ENCODE data around the gene TBC1D22A.

The TBC1D22A gene

DNA sequence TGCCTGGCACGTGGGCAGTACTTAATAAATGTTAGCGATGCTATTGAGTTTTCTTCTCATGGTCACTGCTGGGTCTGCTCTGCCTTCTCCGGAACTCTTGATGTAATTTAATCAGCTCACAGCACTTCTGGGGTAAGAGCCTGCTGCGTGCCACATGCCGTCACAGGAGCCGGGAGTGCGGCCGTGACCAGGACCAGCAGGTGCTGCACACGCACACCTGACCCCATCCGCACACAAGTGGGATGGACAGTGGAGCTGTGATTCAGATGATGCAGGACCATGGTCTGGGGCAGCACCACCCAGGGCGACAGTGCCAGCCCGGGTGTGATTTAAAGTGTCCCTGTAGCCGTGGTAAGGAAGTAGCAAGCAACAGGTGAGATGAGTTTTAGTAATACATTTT, 61.2 kb downstream of the TBC1D22A start:
- H3K4me3 Mint-ChIP-seq = no peak overlapping the region
- no peaks in the 10 kb centered on the region for H3K27me3 Mint-ChIP-seq (ENCODE audit: low read depth)
- no peaks in the 10 kb centered on the region for H3K9me3 Mint-ChIP-seq
- no peaks in the 10 kb centered on the region for H3K4me1 Mint-ChIP-seq (ENCODE audit: low read depth)
- H3K36me3 Mint-ChIP-seq (ENCODE audit: low read depth) = peaks cover 7% of the 10 kb centered on the region
- DNase-seq (ENCODE audit: low spot score) = no peak
- H3K27ac Mint-ChIP-seq = no peak overlapping the region

- Mint-ChIP-seq H3K27ac (no peak overlapping the region), H3K27me3 (ENCODE audit: low read depth) (no peaks in the 10 kb centered on the region), H3K4me1 (ENCODE audit: low read depth) (peaks cover 3% of the 10 kb centered on the region), H3K4me3 (no peak overlapping the region), H3K36me3 (ENCODE audit: low read depth) (peaks cover 12% of the 10 kb centered on the region), H3K9me3 (no peaks in the 10 kb centered on the region)
- DNase-seq (ENCODE audit: low spot score) = no peak
Measured at GRCh38 chr22:46824344-46824909, 62.0 kb downstream of the TBC1D22A start.

DNA sequence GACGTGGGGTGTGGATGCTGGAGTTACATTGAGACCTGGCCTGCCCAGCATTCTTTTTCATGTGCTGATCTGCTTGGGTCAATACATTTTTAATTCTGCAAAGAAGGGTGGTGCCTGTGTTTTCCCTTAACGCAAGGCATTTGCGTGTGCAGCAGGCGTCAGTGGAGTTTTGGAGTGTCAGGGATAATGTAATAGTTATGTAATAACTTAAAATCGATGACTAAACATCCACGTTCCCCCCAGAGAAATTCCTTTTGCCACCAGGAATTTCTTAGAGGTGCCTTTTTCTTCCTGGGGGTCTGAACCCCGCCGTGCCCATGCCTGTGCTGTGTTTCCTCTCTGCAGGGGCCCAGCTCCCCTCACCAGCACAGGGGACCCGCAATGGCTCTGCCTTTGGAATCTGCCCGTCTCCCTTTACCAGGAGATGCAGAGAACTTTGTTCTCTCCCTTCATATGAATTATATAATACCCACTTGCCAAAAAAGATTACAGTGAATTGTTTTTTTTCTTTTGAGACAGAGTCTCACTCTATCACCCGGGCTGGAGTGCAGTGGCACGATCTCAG, 62.6 kb downstream of the TBC1D22A start:
- peaks cover 3% of the 10 kb centered on the region for H3K4me1 Mint-ChIP-seq (ENCODE audit: low read depth)

GRCh38 chr22:46826438-46827135, 64.1 kb downstream of the TBC1D22A start:
- Mint-ChIP-seq H3K36me3 (ENCODE audit: low read depth) (peaks cover 19% of the 10 kb centered on the region), H3K4me3 (no peak overlapping the region), H3K27ac (no peak overlapping the region), H3K4me1 (ENCODE audit: low read depth) (peaks cover 3% of the 10 kb centered on the region), H3K9me3 (peaks cover 5% of the 10 kb centered on the region), H3K27me3 (ENCODE audit: low read depth) (no peaks in the 10 kb centered on the region)
- DNase-seq (ENCODE audit: low spot score) = no peak

More for the DNA sequence above, 62.6 kb downstream of the TBC1D22A start:
- no peaks in the 10 kb centered on the region for H3K27me3 Mint-ChIP-seq (ENCODE audit: low read depth)
- no peaks in the 10 kb centered on the region for H3K9me3 Mint-ChIP-seq
- H3K36me3 Mint-ChIP-seq (ENCODE audit: low read depth) = peaks cover 14% of the 10 kb centered on the region
- no peak for DNase-seq (ENCODE audit: low spot score)
- no peak overlapping the region for H3K4me3 Mint-ChIP-seq
- H3K27ac Mint-ChIP-seq = no peak overlapping the region

DNA sequence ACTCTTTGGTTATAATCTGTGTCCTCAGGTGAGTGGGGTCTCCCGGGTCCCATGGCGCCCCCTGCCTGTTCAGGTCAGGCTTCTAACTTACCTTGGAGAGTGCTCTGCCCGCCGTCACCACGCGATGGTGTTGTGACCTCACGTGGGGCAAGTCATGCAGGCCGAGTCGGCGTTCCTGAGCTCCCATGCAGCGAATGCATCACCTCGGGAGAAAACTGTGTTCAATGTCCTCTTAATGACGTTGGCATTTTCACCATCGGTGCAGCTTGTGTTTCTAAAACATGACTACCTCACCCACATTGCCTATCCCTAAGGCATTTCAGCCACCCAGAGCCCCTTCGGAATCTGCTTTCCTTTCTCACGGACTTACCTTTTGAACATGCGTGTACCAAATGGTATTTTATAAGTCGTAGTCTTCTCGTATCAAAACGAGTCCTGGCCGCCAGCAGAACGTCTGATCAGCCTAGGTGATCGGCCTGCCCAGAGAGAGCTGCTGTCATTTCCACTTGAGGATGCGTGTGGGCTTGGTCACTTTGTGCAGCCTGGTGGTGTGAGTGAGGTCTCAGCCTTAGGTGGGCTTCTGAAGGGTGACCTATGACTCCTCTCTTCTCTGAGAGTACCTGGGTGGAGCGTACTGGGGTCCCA, 64.8 kb downstream of the TBC1D22A start:
- H3K9me3 Mint-ChIP-seq = peaks cover 5% of the 10 kb centered on the region
- no peaks in the 10 kb centered on the region for H3K27me3 Mint-ChIP-seq (ENCODE audit: low read depth)
- peaks cover 24% of the 10 kb centered on the region for H3K36me3 Mint-ChIP-seq (ENCODE audit: low read depth)
- no peak for DNase-seq (ENCODE audit: low spot score)
- no peak overlapping the region for H3K4me3 Mint-ChIP-seq
- peaks cover 3% of the 10 kb centered on the region for H3K4me1 Mint-ChIP-seq (ENCODE audit: low read depth)
- no peak overlapping the region for H3K27ac Mint-ChIP-seq

DNA sequence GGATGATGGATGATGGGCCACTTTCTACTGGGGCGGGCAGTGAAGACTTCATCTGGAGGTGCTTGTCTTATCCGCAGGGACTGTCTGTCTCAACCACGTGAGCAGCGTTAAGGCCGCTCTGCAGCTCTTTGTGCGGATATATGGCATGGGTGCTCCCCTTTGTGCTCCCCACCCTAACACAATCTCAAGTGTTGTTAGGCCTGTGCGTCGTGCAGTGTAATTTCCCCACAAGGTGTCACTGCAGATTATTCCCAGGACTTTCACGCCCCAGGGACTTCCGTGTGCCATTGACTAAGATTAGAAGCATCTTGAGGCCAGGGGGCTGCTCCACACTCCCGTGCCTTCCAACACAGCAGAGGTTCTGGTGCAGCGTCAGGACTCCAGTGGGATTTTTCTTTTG, 65.3 kb downstream of the TBC1D22A start:
- peaks cover 7% of the 10 kb centered on the region for H3K9me3 Mint-ChIP-seq
- H3K27me3 Mint-ChIP-seq (ENCODE audit: low read depth) = no peaks in the 10 kb centered on the region
- peaks cover 26% of the 10 kb centered on the region for H3K36me3 Mint-ChIP-seq (ENCODE audit: low read depth)
- DNase-seq (ENCODE audit: low spot score) = no peak
- H3K4me3 Mint-ChIP-seq = no peak overlapping the region
- H3K27ac Mint-ChIP-seq = no peak overlapping the region
- H3K4me1 Mint-ChIP-seq (ENCODE audit: low read depth) = peaks cover 3% of the 10 kb centered on the region

- Mint-ChIP-seq H3K27me3 (ENCODE audit: low read depth) (no peaks in the 10 kb centered on the region), H3K27ac (no peak overlapping the region), H3K36me3 (ENCODE audit: low read depth) (peaks cover 33% of the 10 kb centered on the region), H3K9me3 (peaks cover 13% of the 10 kb centered on the region), H3K4me1 (ENCODE audit: low read depth) (peaks cover 3% of the 10 kb centered on the region), H3K4me3 (no peak overlapping the region)
- DNase-seq (ENCODE audit: low spot score) = no peak
Measured at GRCh38 chr22:46828323-46828900, 66.0 kb downstream of the TBC1D22A start.

DNA sequence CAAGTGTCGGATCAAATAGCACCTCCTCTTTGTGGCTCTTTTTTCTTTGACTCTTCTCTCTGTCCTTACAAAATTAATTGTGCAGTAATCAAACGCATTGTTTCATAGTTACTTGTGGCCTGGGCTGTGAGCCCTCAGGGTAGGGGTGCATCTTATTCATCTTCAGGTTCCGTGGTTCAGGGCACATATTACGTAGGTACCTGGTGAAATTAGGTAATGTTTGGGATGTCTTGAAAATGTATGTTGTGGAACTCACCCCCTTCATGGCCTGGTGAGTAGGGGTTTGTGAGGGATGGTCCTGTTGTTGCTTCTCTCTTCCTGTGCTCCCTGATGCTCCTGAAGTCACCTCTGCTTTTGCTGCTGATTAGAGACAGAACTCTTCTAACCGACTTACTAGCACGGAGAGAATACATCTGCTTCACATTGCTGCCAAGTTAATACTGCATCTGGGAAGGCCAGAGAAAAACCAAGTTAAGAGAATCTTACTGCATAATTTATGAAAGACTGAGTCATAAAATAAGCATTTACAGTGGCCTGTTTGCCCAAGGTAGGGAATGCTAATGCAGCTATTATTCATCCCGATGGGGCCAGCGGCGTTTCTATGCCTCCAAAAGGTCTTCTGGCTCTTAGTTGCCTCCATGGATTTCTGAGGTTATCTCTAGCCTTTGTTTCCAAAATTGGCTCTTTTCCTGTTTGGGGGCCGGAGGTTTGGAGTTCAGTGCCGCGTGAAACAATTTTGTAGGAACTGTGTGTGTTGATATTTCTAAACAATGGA, 66.9 kb downstream of the TBC1D22A start:
- Mint-ChIP-seq H3K27me3 (ENCODE audit: low read depth) (no peaks in the 10 kb centered on the region), H3K4me3 (no peak overlapping the region), H3K9me3 (peaks cover 22% of the 10 kb centered on the region), H3K36me3 (ENCODE audit: low read depth) (peaks cover 39% of the 10 kb centered on the region), H3K27ac (no peak overlapping the region), H3K4me1 (ENCODE audit: low read depth) (peaks cover 3% of the 10 kb centered on the region)
- no peak for DNase-seq (ENCODE audit: low spot score)

DNA sequence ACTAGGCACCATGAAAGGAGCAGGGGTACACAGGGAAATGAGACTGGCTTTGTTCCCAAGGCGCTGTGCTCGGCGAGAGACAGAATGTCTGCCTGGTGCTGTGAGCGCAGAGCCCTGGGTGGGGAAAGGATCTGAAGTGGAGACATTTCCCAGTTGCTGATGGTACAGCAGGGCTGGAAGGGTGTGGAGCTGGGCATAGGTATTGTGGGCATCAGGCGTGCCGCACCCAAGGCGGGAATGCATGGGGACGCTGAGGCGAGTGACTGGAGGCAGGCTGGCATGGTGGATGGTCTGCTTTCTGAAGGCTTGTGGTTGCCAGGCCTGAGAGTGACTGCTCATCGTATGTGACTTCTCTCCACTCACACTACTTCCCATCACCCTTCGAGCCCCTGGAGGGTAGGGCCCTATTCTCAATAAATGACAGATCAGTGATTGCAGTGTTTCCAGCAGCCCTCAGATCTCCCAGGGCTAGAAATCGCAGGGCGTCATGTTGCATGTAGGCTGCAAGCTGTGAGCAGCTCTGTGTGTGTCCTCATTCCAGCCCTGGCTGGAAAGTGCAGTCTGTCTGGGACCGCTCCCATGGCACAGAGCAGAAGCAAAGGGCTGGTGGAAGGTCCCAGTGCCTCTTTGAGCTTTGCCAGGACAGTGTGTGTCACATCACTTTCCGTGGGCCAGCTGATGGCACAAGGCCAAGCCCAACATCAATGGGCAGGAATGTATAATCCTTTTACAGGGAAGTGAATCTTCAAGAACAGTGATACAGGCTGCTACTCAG, 67.7 kb downstream of the TBC1D22A start:
- H3K4me1 Mint-ChIP-seq (ENCODE audit: low read depth) = peaks cover 3% of the 10 kb centered on the region
- H3K36me3 Mint-ChIP-seq (ENCODE audit: low read depth) = peaks cover 46% of the 10 kb centered on the region
- no peak overlapping the region for H3K27ac Mint-ChIP-seq

GRCh38 chr22:46830841-46831240, 68.4 kb downstream of the TBC1D22A start:
- Mint-ChIP-seq H3K9me3 (peaks cover 38% of the 10 kb centered on the region), H3K4me1 (ENCODE audit: low read depth) (peaks cover 3% of the 10 kb centered on the region), H3K27me3 (ENCODE audit: low read depth) (no peaks in the 10 kb centered on the region), H3K4me3 (no peak overlapping the region), H3K27ac (no peak overlapping the region), H3K36me3 (ENCODE audit: low read depth) (peaks cover 51% of the 10 kb centered on the region)
- DNase-seq (ENCODE audit: low spot score) = no peak

More for the DNA sequence above, 67.7 kb downstream of the TBC1D22A start:
- no peak for DNase-seq (ENCODE audit: low spot score)
- Mint-ChIP-seq H3K27me3 (ENCODE audit: low read depth) (no peaks in the 10 kb centered on the region), H3K4me3 (no peak overlapping the region), H3K9me3 (peaks cover 31% of the 10 kb centered on the region)

- H3K36me3 Mint-ChIP-seq (ENCODE audit: low read depth) = peaks cover 54% of the 10 kb centered on the region
- no peak for DNase-seq (ENCODE audit: low spot score)
Measured at GRCh38 chr22:46833228-46833627, 70.8 kb downstream of the TBC1D22A start.

GRCh38 chr22:46834021-46834737, 71.7 kb downstream of the TBC1D22A start:
- H3K27ac Mint-ChIP-seq = no peak overlapping the region
- no peaks in the 10 kb centered on the region for H3K27me3 Mint-ChIP-seq (ENCODE audit: low read depth)
- peaks cover 51% of the 10 kb centered on the region for H3K36me3 Mint-ChIP-seq (ENCODE audit: low read depth)
- H3K4me1 Mint-ChIP-seq (ENCODE audit: low read depth) = peaks cover under 1% of the 10 kb centered on the region
- peaks cover 55% of the 10 kb centered on the region for H3K9me3 Mint-ChIP-seq
- no peak overlapping the region for H3K4me3 Mint-ChIP-seq
- no peak for DNase-seq (ENCODE audit: low spot score)

More at GRCh38 chr22:46833228-46833627, 70.8 kb downstream of the TBC1D22A start:
- no peak overlapping the region for H3K27ac Mint-ChIP-seq
- H3K4me1 Mint-ChIP-seq (ENCODE audit: low read depth) = peaks cover 3% of the 10 kb centered on the region
- peaks cover 55% of the 10 kb centered on the region for H3K9me3 Mint-ChIP-seq
- no peak overlapping the region for H3K4me3 Mint-ChIP-seq
- H3K27me3 Mint-ChIP-seq (ENCODE audit: low read depth) = no peaks in the 10 kb centered on the region
